ENCODE measurements around the gene B9D1.

Gene B9D1

DNA sequence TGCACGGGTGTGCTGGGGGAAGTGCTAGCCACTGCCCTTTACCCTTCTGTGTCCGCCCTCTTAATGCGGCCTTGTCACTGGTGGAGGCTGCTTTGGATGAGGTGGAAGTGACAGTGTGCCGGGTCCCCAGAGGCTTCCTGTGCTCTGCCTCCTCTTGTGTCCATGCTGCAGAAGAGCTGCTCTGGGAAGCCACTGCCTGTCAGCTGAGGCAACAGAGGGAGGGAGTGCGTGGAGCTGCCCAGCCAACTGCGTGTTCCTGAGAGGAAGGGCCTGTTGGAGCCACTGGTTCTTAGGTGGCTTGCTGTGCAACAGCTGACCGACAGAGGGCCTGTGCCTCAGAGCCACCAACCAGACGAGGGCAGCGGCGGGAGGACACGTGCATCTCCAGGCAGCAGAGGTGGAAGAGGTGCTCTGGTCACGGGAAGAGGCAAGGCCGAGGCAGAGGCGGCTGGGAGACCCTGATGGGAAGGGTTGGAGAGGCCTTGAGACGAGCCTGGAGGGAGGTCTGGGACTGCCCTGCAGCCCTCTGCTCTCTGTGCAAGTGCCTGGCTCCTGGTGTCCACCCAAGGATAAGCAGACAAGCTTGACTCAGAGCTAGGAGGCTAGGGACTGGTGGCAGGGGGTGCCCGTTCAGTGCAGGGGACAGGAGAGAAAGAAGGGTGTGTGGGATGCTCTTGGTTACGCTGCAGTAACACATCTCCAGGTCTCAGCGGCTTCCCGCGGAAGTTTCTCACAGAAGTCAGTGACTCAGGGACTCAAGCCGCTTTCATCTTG, 25.4 kb downstream of the B9D1 start:
- TF ChIP-seq, protein P1, sequence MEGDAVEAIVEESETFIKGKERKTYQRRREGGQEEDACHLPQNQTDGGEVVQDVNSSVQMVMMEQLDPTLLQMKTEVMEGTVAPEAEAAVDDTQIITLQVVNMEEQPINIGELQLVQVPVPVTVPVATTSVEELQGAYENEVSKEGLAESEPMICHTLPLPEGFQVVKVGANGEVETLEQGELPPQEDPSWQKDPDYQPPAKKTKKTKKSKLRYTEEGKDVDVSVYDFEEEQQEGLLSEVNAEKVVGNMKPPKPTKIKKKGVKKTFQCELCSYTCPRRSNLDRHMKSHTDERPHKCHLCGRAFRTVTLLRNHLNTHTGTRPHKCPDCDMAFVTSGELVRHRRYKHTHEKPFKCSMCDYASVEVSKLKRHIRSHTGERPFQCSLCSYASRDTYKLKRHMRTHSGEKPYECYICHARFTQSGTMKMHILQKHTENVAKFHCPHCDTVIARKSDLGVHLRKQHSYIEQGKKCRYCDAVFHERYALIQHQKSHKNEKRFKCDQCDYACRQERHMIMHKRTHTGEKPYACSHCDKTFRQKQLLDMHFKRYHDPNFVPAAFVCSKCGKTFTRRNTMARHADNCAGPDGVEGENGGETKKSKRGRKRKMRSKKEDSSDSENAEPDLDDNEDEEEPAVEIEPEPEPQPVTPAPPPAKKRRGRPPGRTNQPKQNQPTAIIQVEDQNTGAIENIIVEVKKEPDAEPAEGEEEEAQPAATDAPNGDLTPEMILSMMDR (IDR thresholded peaks at IDR 0.05; ENCODE audit: unreplicated experiment in 3 of 3): peak in 1 of 3 experiments; percentile 12
- Mint-ChIP-seq H3K27ac (peak overlapping the region in 2 of 3 experiments; percentile 24 to 65), H3K9me3 (no peaks in the 10 kb centered on the region), H3K4me3 (no peak overlapping the region), H3K27me3 (ENCODE audit: low read depth) (no peaks in the 10 kb centered on the region), H3K36me3 (ENCODE audit: low read depth) (peaks cover 10% of the 10 kb centered on the region), H3K4me1 (peaks cover 43% of the 10 kb centered on the region)

DNA sequence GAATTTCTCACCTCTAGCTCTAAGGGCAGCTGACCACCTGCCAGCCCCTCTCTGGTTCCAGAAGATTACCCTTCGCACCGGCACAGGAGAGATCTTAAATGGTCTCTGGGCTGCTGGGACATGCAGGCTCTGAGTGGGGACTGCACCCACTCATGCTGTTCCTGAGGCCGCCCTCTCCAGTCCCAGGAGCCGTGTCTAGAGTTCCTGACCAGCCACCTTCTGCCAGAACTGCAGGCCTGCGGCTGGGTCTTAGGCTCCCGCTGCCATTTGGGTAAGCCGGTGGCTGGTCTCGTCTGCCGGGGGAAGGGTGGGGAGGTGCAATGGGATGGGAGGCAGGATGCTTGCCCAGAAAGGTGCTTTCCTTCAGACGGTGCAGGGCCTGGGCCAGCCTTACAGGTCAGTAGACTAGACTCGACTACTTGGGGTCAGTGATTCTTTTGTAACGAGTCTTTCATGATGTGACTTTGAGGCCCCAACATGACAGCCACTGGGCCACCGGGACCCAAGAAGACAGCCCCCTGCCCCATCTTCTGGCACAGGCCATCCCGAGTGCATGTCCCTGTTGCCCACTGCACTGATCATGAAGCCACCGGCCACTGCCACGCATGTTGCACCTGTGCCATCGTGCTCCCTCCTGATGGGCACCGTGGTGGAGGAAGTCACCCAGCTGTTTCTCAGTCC, 26.4 kb downstream of the B9D1 start:
- H3K36me3 Mint-ChIP-seq (ENCODE audit: low read depth): peaks cover 16% of the 10 kb centered on the region
- peaks cover 33% of the 10 kb centered on the region for H3K4me1 Mint-ChIP-seq
- no peaks in the 10 kb centered on the region for H3K9me3 Mint-ChIP-seq
- TF ChIP-seq, protein P1 (IDR thresholded peaks at IDR 0.05; ENCODE audit: unreplicated experiment in 3 of 3): no peak
- no peaks in the 10 kb centered on the region for H3K27me3 Mint-ChIP-seq (ENCODE audit: low read depth)
- no peak overlapping the region for H3K27ac Mint-ChIP-seq
- no peak overlapping the region for H3K4me3 Mint-ChIP-seq

DNA sequence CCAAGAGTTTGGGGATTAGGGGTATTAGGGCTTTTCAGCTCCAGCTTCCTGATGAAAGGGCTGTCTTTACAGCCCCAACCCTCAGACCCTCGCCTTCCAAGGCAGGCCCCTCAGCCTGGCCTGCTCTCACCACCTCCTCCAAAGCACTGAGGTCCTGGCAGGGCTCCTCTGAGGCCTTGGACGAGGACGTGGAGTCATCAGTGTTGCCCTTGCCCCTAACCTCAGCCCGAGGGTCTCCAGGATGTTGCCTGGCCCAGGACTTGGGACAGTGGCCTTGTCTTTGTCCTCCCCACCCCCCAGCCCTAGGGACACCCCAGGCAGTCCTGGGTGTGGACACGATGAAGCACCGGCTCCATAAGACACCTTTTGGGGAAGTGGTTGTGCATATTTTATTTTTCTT, 28.2 kb downstream of the B9D1 start:
- peaks cover 33% of the 10 kb centered on the region for H3K36me3 Mint-ChIP-seq (ENCODE audit: low read depth)
- H3K27ac Mint-ChIP-seq: no peak overlapping the region
- H3K4me1 Mint-ChIP-seq: peaks cover 23% of the 10 kb centered on the region
- H3K4me3 Mint-ChIP-seq: no peak overlapping the region
- H3K27me3 Mint-ChIP-seq (ENCODE audit: low read depth): no peaks in the 10 kb centered on the region
- H3K9me3 Mint-ChIP-seq: no peaks in the 10 kb centered on the region
- TF ChIP-seq, protein P1 (IDR thresholded peaks at IDR 0.05; ENCODE audit: unreplicated experiment in 3 of 3): no peak

DNA sequence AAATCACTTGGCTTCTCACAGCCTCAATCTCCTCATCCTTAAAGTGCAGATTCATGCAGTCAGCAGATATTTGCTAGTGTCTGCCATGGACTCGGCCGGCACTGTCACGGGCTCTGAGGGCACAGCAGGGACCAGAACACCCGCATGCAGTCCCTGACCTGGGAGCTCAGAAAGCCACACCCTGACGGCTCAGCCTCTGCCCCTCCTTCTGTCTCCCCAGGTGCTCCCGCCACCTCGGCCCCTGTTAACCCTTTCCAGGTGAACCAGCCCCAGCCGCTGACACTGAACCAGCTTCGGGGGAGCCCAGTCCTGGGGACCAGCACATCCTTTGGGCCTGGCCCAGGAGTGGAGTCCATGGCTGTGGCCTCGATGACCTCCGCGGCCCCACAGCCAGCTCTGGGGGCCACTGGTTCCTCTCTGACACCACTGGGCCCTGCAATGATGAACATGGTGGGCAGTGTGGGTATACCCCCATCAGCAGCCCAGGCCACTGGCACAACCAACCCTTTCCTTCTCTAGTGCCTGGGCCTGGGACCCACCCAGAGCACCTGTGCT, 28.7 kb downstream of the B9D1 start:
- Mint-ChIP-seq H3K27me3 (ENCODE audit: low read depth) (no peaks in the 10 kb centered on the region), H3K27ac (no peak overlapping the region), H3K36me3 (ENCODE audit: low read depth) (peaks cover 33% of the 10 kb centered on the region), H3K9me3 (no peaks in the 10 kb centered on the region), H3K4me1 (peaks cover 18% of the 10 kb centered on the region), H3K4me3 (no peak overlapping the region)
- TF ChIP-seq, protein P1 (IDR thresholded peaks at IDR 0.05; ENCODE audit: unreplicated experiment in 3 of 3): no peak

DNA sequence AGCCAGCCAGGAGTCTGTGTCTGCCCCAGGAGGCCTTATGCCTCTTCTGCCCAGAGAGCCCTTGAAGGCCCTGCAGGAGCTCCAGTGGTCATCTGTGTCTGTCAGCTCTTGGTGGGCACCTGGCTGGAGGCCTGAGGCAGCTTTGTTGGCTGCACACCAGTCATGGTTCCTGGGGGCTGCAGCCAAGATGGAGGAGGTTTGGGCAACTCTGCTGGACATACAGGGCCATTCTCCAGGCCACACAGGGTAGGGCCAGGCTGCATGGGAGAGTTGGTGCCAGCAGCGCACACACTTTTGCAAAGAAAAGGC, 29.4 kb downstream of the B9D1 start:
- Mint-ChIP-seq H3K9me3 (no peaks in the 10 kb centered on the region), H3K27me3 (ENCODE audit: low read depth) (no peaks in the 10 kb centered on the region), H3K4me3 (no peak overlapping the region), H3K27ac (no peak overlapping the region), H3K4me1 (peaks cover 11% of the 10 kb centered on the region), H3K36me3 (ENCODE audit: low read depth) (peaks cover 35% of the 10 kb centered on the region)
- TF ChIP-seq, protein P1 (IDR thresholded peaks at IDR 0.05; ENCODE audit: unreplicated experiment in 3 of 3): no peak

All from nephron (organoid).